Ovary (tissue), 9 donors: Measurements from ENCODE around the gene TCEAL5. TPM values are rescaled to one million over a fixed set of nuclear protein-coding genes. Genes with fewer than 3 reads are reported as not detected.
A peak's percentile ranks its signal among the peaks of the same experiment; 100 is the strongest.
"Not testable (repeated sequence)": the region's sequence is repeated elsewhere in the genome, so short reads cannot be mapped to it uniquely, and the experiment has no call there.

Experiments used
- DNase-seq, 5 donors: peaks; one replicate each; pipeline ENCODE4 v3.0.0-alpha.2; 2019 to 2020
- H3K27ac ChIP-seq, 2 donors: fragments of 200-600 bp; one replicate each; pipeline versions ENCODE4 v1.5.1 to v1.8.0; 2019 to 2022
- H3K27me3 ChIP-seq: fragments of 200-600 bp; one replicate; pipeline ENCODE4 v1.8.0; 2022
- H3K36me3 ChIP-seq: fragments of 200-600 bp; sonication (generic); one replicate; pipeline ENCODE4 v1.5.1; 2019
- H3K4me1 ChIP-seq: one replicate; pipeline ENCODE4 v1.8.1; 2013; ENCODE audit warnings: mild to moderate bottlenecking, moderate library complexity; ENCODE audit not compliant: insufficient read depth
- H3K4me3 ChIP-seq: fragments of 200-600 bp; sonication (generic); one replicate; pipeline ENCODE4 v1.5.1; 2017
- H3K9me3 ChIP-seq, 2 donors: fragments of 200-600 bp in 1 of 2; sonication (generic) in 1 of 2; one replicate each; pipeline versions ENCODE4 v1.5.1 to v1.8.1; 2013 to 2019; ENCODE audit warnings: mild to moderate bottlenecking in 1 of 2, moderate library complexity in 1 of 2
- EP300 ChIP-seq: sonication (generic); formaldehyde crosslinking; IDR thresholded peaks from one replicate; pipeline ENCODE4 v1.6.1; 2017; ENCODE audit warnings: antibody characterized with exemption
- POLR2A ChIP-seq: fragments of 450-650 bp; IDR thresholded peaks from one replicate; pipeline ENCODE4 v1.6.1; 2017; ENCODE audit warnings: antibody characterized with exemption, mild to moderate bottlenecking, moderate library complexity
- WGBS, 3 donors: extraction: QIAGEN DNeasy Blood & Tissue Kit in 1 of 3; methylation state at CpG; one replicate each; pipeline versions ENCODE4 v1.1.5 to v1.1.7; 2013 to 2017; 5-methylcytosine and 5-hydroxymethylcytosine counted together
- intact Hi-C, 4 donors: fragments of 100-400 bp; cut with DNase I; formaldehyde crosslinking; loops; one replicate each; pipeline versions ENCODE4 v1.11.0 to v1.15.1; 2022 to 2023
- polyA plus RNA-seq, 2 donors: library from polyadenylated mRNA; stranded (reverse); fragments of 200-250 nt in 1 of 2; fragments of 350-450 nt in 1 of 2; fragmentation: Illumina TruSeq in 1 of 2; extraction: RNeasy Lipid Tissue Mini Kit (QIAGEN cat#74804) in 1 of 2; gene quantifications; one replicate each; pipeline ENCODE4 v1.2.3, GENCODE V29; 2013 to 2014
- total RNA-seq, 7 donors: library from RNA; depleted of rRNA in 2 of 7; stranded (reverse); fragments of >200 nt in 2 of 7; fragmentation: NEBNext Ultra II Directional in 3 of 7; extraction: Animal tissue kit (Norgen Biotek cat#: 25700) in 3 of 7; gene quantifications; one replicate each; pipeline versions ENCODE4 v1.1.0 to v1.2.4, GENCODE V29; 2016 to 2023
- TF ChIP-seq, protein P1 (sequence below), 3 donors: fragments of 450-650 bp in 2 of 3; fragments of 200-600 bp in 1 of 3; IDR thresholded peaks; one replicate each; pipeline versions ENCODE4 v1.5.1 to v1.8.0; 2016 to 2022; ENCODE audit warnings: antibody characterized with exemption in 3 of 3, mild to moderate bottlenecking in 1 of 3
- donor health status: DM: no; HTN: no; CAD: no; lungs with moderate emphysema.
- donor health status: DM: no; HTN: no; CAD: no.
- donor health status: Bipolar disorder and iron deficiency.
- donor health status: DM: yes; HTN: yes; CAD: no.
- donor health status: DM: no; HTN: no; CAD: no.
- donor health status: DM: yes; HTN: yes; CAD: no.

TCEAL5 gene
- total and polyA plus RNA-seq, 9 donors = 0.50 to 4.0 (median 2.4) TPM; not detected in 1

GRCh38 chrX:103248553-103248952 is 28.0 kb downstream of the TCEAL5 start:
- Histone ChIP-seq H3K4me1 (no peaks in the 10 kb centered on the region), H3K36me3 (no peaks in the 10 kb centered on the region), H3K4me3 (no peak overlapping the region), H3K27ac (no peak overlapping the region), H3K27me3 (no peaks in the 10 kb centered on the region), H3K9me3 (no peaks in the 10 kb centered on the region)
- TF ChIP-seq POLR2A (no peak), EP300 (no peak)
- TF ChIP-seq, protein P1, sequence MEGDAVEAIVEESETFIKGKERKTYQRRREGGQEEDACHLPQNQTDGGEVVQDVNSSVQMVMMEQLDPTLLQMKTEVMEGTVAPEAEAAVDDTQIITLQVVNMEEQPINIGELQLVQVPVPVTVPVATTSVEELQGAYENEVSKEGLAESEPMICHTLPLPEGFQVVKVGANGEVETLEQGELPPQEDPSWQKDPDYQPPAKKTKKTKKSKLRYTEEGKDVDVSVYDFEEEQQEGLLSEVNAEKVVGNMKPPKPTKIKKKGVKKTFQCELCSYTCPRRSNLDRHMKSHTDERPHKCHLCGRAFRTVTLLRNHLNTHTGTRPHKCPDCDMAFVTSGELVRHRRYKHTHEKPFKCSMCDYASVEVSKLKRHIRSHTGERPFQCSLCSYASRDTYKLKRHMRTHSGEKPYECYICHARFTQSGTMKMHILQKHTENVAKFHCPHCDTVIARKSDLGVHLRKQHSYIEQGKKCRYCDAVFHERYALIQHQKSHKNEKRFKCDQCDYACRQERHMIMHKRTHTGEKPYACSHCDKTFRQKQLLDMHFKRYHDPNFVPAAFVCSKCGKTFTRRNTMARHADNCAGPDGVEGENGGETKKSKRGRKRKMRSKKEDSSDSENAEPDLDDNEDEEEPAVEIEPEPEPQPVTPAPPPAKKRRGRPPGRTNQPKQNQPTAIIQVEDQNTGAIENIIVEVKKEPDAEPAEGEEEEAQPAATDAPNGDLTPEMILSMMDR (IDR thresholded peaks at IDR 0.05) = peak in 1 of 3 donors; percentile 22
- DNase-seq = no peak
- intact Hi-C loops = no loop called here

- no peak for DNase-seq
- Histone ChIP-seq H3K9me3 (no peaks in the 10 kb centered on the region), H3K27ac (no peak overlapping the region), H3K36me3 (no peaks in the 10 kb centered on the region), H3K4me3 (no peak overlapping the region), H3K4me1 (no peaks in the 10 kb centered on the region), H3K27me3 (no peaks in the 10 kb centered on the region)
- TF ChIP-seq, protein P1 (IDR thresholded peaks at IDR 0.05) = no peak
- TF ChIP-seq POLR2A (no peak), EP300 (no peak)
- intact Hi-C loops = no loop called here
Observed at GRCh38 chrX:103240155-103240554, 36.4 kb downstream of the TCEAL5 start.

DNA sequence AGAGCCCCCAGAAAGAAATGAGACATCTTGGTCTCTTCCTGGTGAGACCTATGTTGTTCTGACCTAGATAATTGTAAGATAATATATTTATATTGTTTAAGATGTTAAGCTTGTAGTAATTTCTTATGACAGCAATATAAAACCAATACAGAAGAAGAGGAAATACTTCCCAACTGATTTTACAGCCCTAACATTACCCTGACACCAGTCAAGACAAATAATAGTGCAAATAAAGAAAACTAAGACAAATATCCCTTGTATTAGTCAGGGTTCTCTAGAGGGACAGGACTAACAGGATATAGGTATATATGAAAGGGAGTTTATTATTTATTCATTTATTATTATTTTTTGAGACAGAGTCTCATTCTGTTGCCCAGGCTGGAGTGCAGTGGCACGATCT is 40.3 kb downstream of the TCEAL5 start:
- Histone ChIP-seq H3K9me3 (no peaks in the 10 kb centered on the region), H3K27ac (no peak overlapping the region), H3K4me1 (no peaks in the 10 kb centered on the region), H3K27me3 (no peaks in the 10 kb centered on the region), H3K4me3 (no peak overlapping the region), H3K36me3 (no peaks in the 10 kb centered on the region)
- WGBS, 3 donors = 61 to 82% (median 80%) methylated on average over 1 of the region's 1 CpG
- DNase-seq = no peak
- intact Hi-C loops = no loop called here
- TF ChIP-seq, protein P1 (IDR thresholded peaks at IDR 0.05) = no peak
- TF ChIP-seq POLR2A (no peak), EP300 (no peak)

GRCh38 chrX:103235608-103236007 is 40.9 kb downstream of the TCEAL5 start:
- H3K27ac ChIP-seq, H3K4me1 ChIP-seq, H3K4me3 ChIP-seq, intact Hi-C loops, H3K9me3 ChIP-seq, DNase-seq, H3K36me3 ChIP-seq, H3K27me3 ChIP-seq: not testable (repeated sequence)
- WGBS, 3 donors = 31 to 47% (median 47%) methylated on average over 2 of the region's 2 CpGs

DNA sequence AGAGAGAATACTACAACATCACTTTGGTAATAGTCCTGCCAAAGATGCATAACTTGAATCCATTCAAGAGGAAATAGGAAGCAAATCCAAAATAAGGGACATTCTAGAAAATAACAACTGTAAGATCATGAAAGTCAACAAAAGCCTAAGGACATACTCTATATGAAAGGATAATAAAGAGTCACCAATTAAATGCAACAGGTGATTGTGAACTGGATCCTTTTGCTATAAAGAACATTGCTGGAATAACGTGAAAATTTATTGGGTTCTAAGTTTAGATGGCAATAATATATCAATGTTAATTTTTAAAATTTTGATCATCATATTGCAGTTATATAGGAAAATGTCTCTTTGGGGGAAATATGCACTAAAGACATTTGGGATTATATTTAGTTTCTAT is 41.7 kb downstream of the TCEAL5 start:
- Histone ChIP-seq H3K27me3 (no peaks in the 10 kb centered on the region), H3K4me1 (no peaks in the 10 kb centered on the region), H3K36me3 (no peaks in the 10 kb centered on the region), H3K27ac (no peak overlapping the region), H3K4me3 (no peak overlapping the region), H3K9me3 (no peaks in the 10 kb centered on the region)
- no peak for TF ChIP-seq POLR2A
- 61 to 75% (median 65%) methylated on average over 1 of the region's 1 CpG for WGBS, 3 donors
- no peak for DNase-seq
- intact Hi-C loops = no loop called here

DNA sequence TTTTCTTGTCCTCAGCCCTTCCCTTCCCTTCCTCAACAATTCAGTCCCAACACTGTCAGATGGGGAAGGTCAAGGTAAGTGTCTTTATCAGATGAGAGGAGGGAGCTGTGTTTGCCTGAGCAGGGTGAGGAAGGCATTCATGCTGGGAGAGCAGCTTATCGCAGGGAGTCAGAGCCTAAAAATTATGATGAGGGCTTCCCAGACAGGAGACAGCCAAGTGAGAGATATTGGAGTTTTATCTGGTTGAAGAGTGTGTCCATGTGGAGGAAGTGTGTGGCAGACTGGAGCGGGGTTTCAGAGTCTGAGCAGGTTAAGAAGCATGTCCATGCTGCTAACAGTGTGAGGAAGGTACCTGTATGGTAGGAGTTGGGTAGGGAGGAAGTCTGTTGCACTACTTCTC is 43.3 kb downstream of the TCEAL5 start:
- intact Hi-C loops = no loop called here
- DNase-seq = no peak
- Histone ChIP-seq H3K36me3 (no peaks in the 10 kb centered on the region), H3K27me3 (no peaks in the 10 kb centered on the region), H3K27ac (no peak overlapping the region), H3K4me3 (no peak overlapping the region), H3K9me3 (no peaks in the 10 kb centered on the region), H3K4me1 (no peaks in the 10 kb centered on the region)
- TF ChIP-seq EP300 (no peak), POLR2A (no peak)
- TF ChIP-seq, protein P1 (IDR thresholded peaks at IDR 0.05) = no peak
- 53 to 69% (median 55%) methylated on average over 2 of the region's 2 CpGs for WGBS, 3 donors

DNA sequence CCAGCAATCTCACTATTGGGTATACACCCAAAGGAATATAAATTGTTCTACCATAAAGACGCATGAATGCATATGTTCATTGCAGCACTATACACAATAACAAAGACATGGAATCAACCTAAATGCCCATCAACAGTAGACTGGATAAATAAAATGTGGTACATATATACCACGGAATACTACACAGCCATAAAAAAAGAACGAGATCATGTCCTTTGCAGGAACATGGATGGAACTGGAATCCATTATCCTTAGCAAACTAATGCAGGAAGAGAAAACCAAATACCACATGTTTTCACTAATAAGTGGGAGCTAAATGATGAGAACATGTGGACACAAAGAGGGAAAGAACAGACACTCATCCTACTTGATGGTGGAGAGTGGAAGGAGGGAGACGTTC is 50.6 kb downstream of the TCEAL5 start:
- H3K9me3 ChIP-seq, H3K27ac ChIP-seq, H3K27me3 ChIP-seq, H3K4me3 ChIP-seq, H3K36me3 ChIP-seq, intact Hi-C loops, H3K4me1 ChIP-seq, DNase-seq: not testable (repeated sequence)
- WGBS, 3 donors = 83 to 88% (median 86%) methylated on average over 4 of the region's 4 CpGs
